ENCODE measurements around the gene HNRNPA1L2.

- TF ChIP-seq NFIC (IDR thresholded peaks at IDR 0.05; ENCODE audit: borderline replicate concordance), result no peak
- no peak for TF ChIP-seq CTCF (IDR thresholded peaks at IDR 0.05)
- no peak for TF ChIP-seq CHD2 (IDR thresholded peaks at IDR 0.05; ENCODE audit: low read length, partially characterized antibody)
- TF ChIP-seq MXI1 (IDR thresholded peaks at IDR 0.05; ENCODE audit: low read depth, low read length), result no peak
- TF ChIP-seq FOXJ3 (CRISPR knock-in tag; IDR thresholded peaks at IDR 0.05), result no peak
- TF ChIP-seq EP300 (IDR thresholded peaks at IDR 0.05; ENCODE audit: borderline replicate concordance in 1 of 2, low read depth in 1 of 2, low read length in 1 of 2), result no peak
- no peak for TF ChIP-seq SIN3A (IDR thresholded peaks at IDR 0.05; ENCODE audit: borderline replicate concordance, low read depth, low read length)
- no peak for TF ChIP-seq TAF1 (IDR thresholded peaks at IDR 0.05; ENCODE audit: borderline replicate concordance, low read depth, low read length)
- no peak for TF ChIP-seq REST (IDR thresholded peaks at IDR 0.05; ENCODE audit: low read depth, low read length)
- TF ChIP-seq TCF12 (IDR thresholded peaks at IDR 0.05), result no peak
- no peak for TF ChIP-seq IRF3 (IDR thresholded peaks at IDR 0.05; ENCODE audit: low read depth, low read length)
Measured at GRCh38 chr13:52615134-52615801, 27.0 kb upstream of the HNRNPA1L2 start.
